ENCODE results near the gene HIKESHI.
A peak's percentile ranks its signal among the peaks of the same experiment; 100 is the strongest.

The HIKESHI gene

GRCh38 chr11:86302092-86302793 lies at the start of gene HIKESHI:
TSS of gene HIKESHI (plus strand) at chr11:86302240. CDS start at chr11:86302449, 209 bp downstream.
- H4K20me1 ChIP-seq (ENCODE audit: insufficient read depth, low read length), result no peaks in the 10 kb centered on the region
- peaks cover 9% of the 10 kb centered on the region; the same call in 1 of the 2 replicates for H3K36me3 ChIP-seq (ENCODE audit: insufficient read depth, low read length)
- peak within 1 kb of the TSS; percentile 65 for H3K9ac ChIP-seq (ENCODE audit: low read depth, low read length)
- H3K9me3 ChIP-seq (ENCODE audit: insufficient read depth, low read length, severe bottlenecking), result no peaks in the 10 kb centered on the region
- peak within 1 kb of the TSS; percentile 54 to 71 for H3K4me3 ChIP-seq (ENCODE audit: low read depth in 1 of 2, low read length in 2 of 2)
- peak within 1 kb of the TSS; percentile 74 for H3K4me2 ChIP-seq (ENCODE audit: insufficient read depth, low read length)
- H2AFZ ChIP-seq (ENCODE audit: low read depth, low read length), result peak within 1 kb of the TSS; percentile 88
- no peak for TF ChIP-seq EZH2 (IDR thresholded peaks at IDR 0.05; ENCODE audit: borderline replicate concordance, low read depth, low read length, severe bottlenecking)
- DNase-seq (peak; percentile 98), ATAC-seq (ENCODE audit: insufficient read depth, low read depth) (peak; percentile 100)
- no peaks in the 10 kb centered on the region for H3K27me3 ChIP-seq (ENCODE audit: insufficient read depth, low read length, poor library complexity)
- peaks cover 34% of the 10 kb centered on the region for H3K79me2 ChIP-seq (ENCODE audit: insufficient read depth, low read length)
- H3K27ac ChIP-seq (ENCODE audit: low read length), result peak within 1 kb of the TSS; percentile 90
- peaks cover 24% of the 10 kb centered on the region for H3K4me1 ChIP-seq (ENCODE audit: insufficient read depth, low read length)

GRCh38 chr11:86255896-86256295 lies 46.1 kb upstream of the HIKESHI start:
- Histone ChIP-seq H2AFZ (ENCODE audit: low read depth, low read length) (no peak overlapping the region), H3K79me2 (ENCODE audit: insufficient read depth, low read length) (peaks cover 69% of the 10 kb centered on the region), H3K27ac (ENCODE audit: low read length) (no peak overlapping the region), H3K4me3 (ENCODE audit: low read depth in 1 of 2, low read length in 2 of 2) (no peak overlapping the region), H3K4me2 (ENCODE audit: insufficient read depth, low read length) (no peak overlapping the region), H3K9ac (ENCODE audit: low read depth, low read length) (no peak overlapping the region), H3K36me3 (ENCODE audit: insufficient read depth, low read length) (peaks cover 66% of the 10 kb centered on the region), H4K20me1 (ENCODE audit: insufficient read depth, low read length) (peaks cover 17% of the 10 kb centered on the region; the same call in 1 of the 2 replicates), H3K27me3 (ENCODE audit: insufficient read depth, low read length, poor library complexity) (no peaks in the 10 kb centered on the region), H3K4me1 (ENCODE audit: insufficient read depth, low read length) (no peaks in the 10 kb centered on the region), H3K9me3 (ENCODE audit: insufficient read depth, low read length, severe bottlenecking) (no peaks in the 10 kb centered on the region)
- no peak for TF ChIP-seq EZH2 (IDR thresholded peaks at IDR 0.05; ENCODE audit: borderline replicate concordance, low read depth, low read length, severe bottlenecking)
- no peak for TF ChIP-seq CTCF (IDR thresholded peaks at IDR 0.05; ENCODE audit: borderline replicate concordance, extremely low read depth, low read length, poor library complexity, severe bottlenecking)
- no peak for DNase-seq
- no peak for ATAC-seq (ENCODE audit: insufficient read depth, low read depth)

GRCh38 chr11:86256608-86257007 lies 45.4 kb upstream of the HIKESHI start:
- no peak for TF ChIP-seq EZH2 (IDR thresholded peaks at IDR 0.05; ENCODE audit: borderline replicate concordance, low read depth, low read length, severe bottlenecking)
- no peak for TF ChIP-seq CTCF (IDR thresholded peaks at IDR 0.05; ENCODE audit: borderline replicate concordance, extremely low read depth, low read length, poor library complexity, severe bottlenecking)
- H3K27ac ChIP-seq (ENCODE audit: low read length), result no peak overlapping the region
- no peaks in the 10 kb centered on the region for H3K9me3 ChIP-seq (ENCODE audit: insufficient read depth, low read length, severe bottlenecking)

GRCh38 chr11:86257446-86257845 lies 44.6 kb upstream of the HIKESHI start:
- H4K20me1 ChIP-seq (ENCODE audit: insufficient read depth, low read length), result peaks cover 11% of the 10 kb centered on the region; the same call in 1 of the 2 replicates
- DNase-seq (no peak), ATAC-seq (ENCODE audit: insufficient read depth, low read depth) (no peak)
- H3K4me2 ChIP-seq (ENCODE audit: insufficient read depth, low read length), result no peak overlapping the region
- no peak overlapping the region for H3K9ac ChIP-seq (ENCODE audit: low read depth, low read length)
- TF ChIP-seq CTCF (IDR thresholded peaks at IDR 0.05; ENCODE audit: borderline replicate concordance, extremely low read depth, low read length, poor library complexity, severe bottlenecking), result no peak
- TF ChIP-seq EZH2 (IDR thresholded peaks at IDR 0.05; ENCODE audit: borderline replicate concordance, low read depth, low read length, severe bottlenecking), result no peak
- H3K36me3 ChIP-seq (ENCODE audit: insufficient read depth, low read length), result peaks cover 65% of the 10 kb centered on the region
- no peak overlapping the region for H2AFZ ChIP-seq (ENCODE audit: low read depth, low read length)
- H3K79me2 ChIP-seq (ENCODE audit: insufficient read depth, low read length), result peaks cover 55% of the 10 kb centered on the region
- no peaks in the 10 kb centered on the region for H3K4me1 ChIP-seq (ENCODE audit: insufficient read depth, low read length)
- no peaks in the 10 kb centered on the region for H3K27me3 ChIP-seq (ENCODE audit: insufficient read depth, low read length, poor library complexity)
- H3K4me3 ChIP-seq (ENCODE audit: low read depth in 1 of 2, low read length in 2 of 2), result no peak overlapping the region
- H3K27ac ChIP-seq (ENCODE audit: low read length), result no peak overlapping the region
- H3K9me3 ChIP-seq (ENCODE audit: insufficient read depth, low read length, severe bottlenecking), result no peaks in the 10 kb centered on the region

More at GRCh38 chr11:86256608-86257007, 45.4 kb upstream of the HIKESHI start:
- Histone ChIP-seq H4K20me1 (ENCODE audit: insufficient read depth, low read length) (peaks cover 13% of the 10 kb centered on the region; the same call in 1 of the 2 replicates), H2AFZ (ENCODE audit: low read depth, low read length) (no peak overlapping the region), H3K9ac (ENCODE audit: low read depth, low read length) (no peak overlapping the region), H3K4me1 (ENCODE audit: insufficient read depth, low read length) (no peaks in the 10 kb centered on the region), H3K27me3 (ENCODE audit: insufficient read depth, low read length, poor library complexity) (no peaks in the 10 kb centered on the region), H3K36me3 (ENCODE audit: insufficient read depth, low read length) (peaks cover 68% of the 10 kb centered on the region), H3K4me3 (ENCODE audit: low read depth in 1 of 2, low read length in 2 of 2) (no peak overlapping the region), H3K4me2 (ENCODE audit: insufficient read depth, low read length) (no peak overlapping the region), H3K79me2 (ENCODE audit: insufficient read depth, low read length) (peaks cover 64% of the 10 kb centered on the region)
- ATAC-seq (ENCODE audit: insufficient read depth, low read depth) (no peak), DNase-seq (no peak)

All from DND-41 (cell line).